CD4-positive, alpha-beta T cell (primary cell): ENCODE measurements around the gene LASP1NB.

ENCODE experiments used
- ATAC-seq: fragments of 200-7000 bp; cut with Tn5 transposase; one replicate; pipeline ENCODE4 v1.10.0; 2022; ENCODE audit warnings: mild to moderate bottlenecking; ENCODE audit not compliant: poor library complexity
- CTCF ChIA-PET: fragments of 350-600 bp; sonication (Branson Sonifier 250); formaldehyde crosslinking; loops from one replicate; lab custom pipeline; 2021; ENCODE audit warnings: antibody characterized with exemption, inconsistent platforms; lab: Charles Lee
- POLR2A ChIA-PET: fragments of 350-600 bp; sonication (Branson Sonifier 250); formaldehyde crosslinking; loops from one replicate; lab custom pipeline; 2021; ENCODE audit warnings: antibody characterized with exemption, inconsistent platforms; lab: Charles Lee
- DNase-seq, 14 experiments: peaks; one replicate each; pipeline ENCODE4 v3.0.0-alpha.2; 2013 to 2020; ENCODE audit warnings: mixed read lengths in 2 of 14
- H3K27ac ChIP-seq, 2 donors: one replicate each; pipeline versions ENCODE4 v1.5.1 to v1.7.0; 2013; ENCODE audit warnings: low read length in 2 of 2, low read depth in 1 of 2, mild to moderate bottlenecking in 1 of 2
- H3K27me3 ChIP-seq, 2 experiments: 1 replicate in 1 of 2; 2 replicates in 1 of 2; pipeline versions ENCODE4 v1.6.1 to v1.7.0; 2013; ENCODE audit warnings: low read length in 2 of 2, control low read depth in 1 of 2, mild to moderate bottlenecking in 1 of 2, moderate library complexity in 1 of 2; ENCODE audit not compliant: insufficient read depth in 2 of 2, control insufficient read depth in 1 of 2
- H3K36me3 ChIP-seq: one replicate; pipeline ENCODE4 v1.6.1; 2013; ENCODE audit warnings: low read length, control low read depth; ENCODE audit not compliant: insufficient read depth
- H3K4me1 ChIP-seq: one replicate; pipeline ENCODE4 v1.6.1; 2013; ENCODE audit warnings: low read length, control low read depth; ENCODE audit not compliant: insufficient read depth
- H3K4me3 ChIP-seq: one replicate; pipeline ENCODE4 v1.5.1; 2013; ENCODE audit warnings: mild to moderate bottlenecking, low read length, moderate library complexity
- H3K9me3 ChIP-seq, 2 experiments: 1 replicate in 1 of 2; 2 replicates in 1 of 2; pipeline versions ENCODE4 v1.6.1 to v1.7.0; 2013; ENCODE audit warnings: low read length in 2 of 2, mild to moderate bottlenecking in 2 of 2, control low read depth in 1 of 2, moderate library complexity in 1 of 2; ENCODE audit not compliant: control insufficient read depth in 1 of 2, insufficient read depth in 1 of 2
- H3K27ac Mint-ChIP-seq: one replicate; pipeline ENCODE4 v1.8.0; 2020; ENCODE audit warnings: mixed read lengths
- H3K27me3 Mint-ChIP-seq: one replicate; pipeline ENCODE4 v1.8.0; 2021; ENCODE audit warnings: mixed read lengths
- H3K36me3 Mint-ChIP-seq: one replicate; pipeline ENCODE4 v1.8.0; 2021; ENCODE audit warnings: low read depth, mixed read lengths
- H3K4me1 Mint-ChIP-seq: one replicate; pipeline ENCODE4 v1.8.0; 2021; ENCODE audit warnings: low read depth, mixed read lengths
- H3K4me3 Mint-ChIP-seq: one replicate; pipeline ENCODE4 v1.8.0; 2020; ENCODE audit warnings: mild to moderate bottlenecking, mixed read lengths
- H3K9me3 Mint-ChIP-seq: one replicate; pipeline ENCODE4 v1.8.0; 2020; ENCODE audit warnings: mixed read lengths
- intact Hi-C, 2 experiments: fragments of 100-400 bp; cut with DNase I in 1 of 2; cut with micrococcal nuclease in 1 of 2; formaldehyde crosslinking; loops; one replicate each; pipeline versions ENCODE4 v1.15.1 to v1.9.0; 2023 to 2025; cut with DNase I, micrococcal nuclease
- TF ChIP-seq, protein P1 (sequence below): fragments of 200-600 bp; IDR thresholded peaks from one replicate; pipeline ENCODE4 v1.8.0; 2022; ENCODE audit warnings: antibody characterized with exemption, mild to moderate bottlenecking

The LASP1NB gene

GRCh38 chr17:38912221-38912813 lies 13.1 kb upstream of the LASP1NB start:
- peaks cover 68% of the 10 kb centered on the region for H3K36me3 Mint-ChIP-seq
- H3K27ac Mint-ChIP-seq, result peak overlapping the region; percentile 36
- Histone ChIP-seq H3K27ac (no peak overlapping the region), H3K27me3 (no peaks in the 10 kb centered on the region), H3K4me1 (peaks cover 47% of the 10 kb centered on the region), H3K36me3 (peaks cover 93% of the 10 kb centered on the region), H3K9me3 (no peaks in the 10 kb centered on the region), H3K4me3 (no peak overlapping the region)
- peak in 2 of 14 experiments; percentile 8 to 21 for DNase-seq
- ATAC-seq, result no peak
- H3K4me1 Mint-ChIP-seq, result peaks cover 10% of the 10 kb centered on the region
- H3K27me3 Mint-ChIP-seq, result no peaks in the 10 kb centered on the region
- ChIA-PET CTCF (no interaction called here), POLR2A (no interaction called here)
- H3K4me3 Mint-ChIP-seq, result no peak overlapping the region
- no peaks in the 10 kb centered on the region for H3K9me3 Mint-ChIP-seq
- intact Hi-C loops, result loop anchor here in 1 of 2 experiments (5.0 kb wide), 1 partner anchor 40 kb away; the partner anchor contains the start of gene LASP1
- TF ChIP-seq, protein P1, sequence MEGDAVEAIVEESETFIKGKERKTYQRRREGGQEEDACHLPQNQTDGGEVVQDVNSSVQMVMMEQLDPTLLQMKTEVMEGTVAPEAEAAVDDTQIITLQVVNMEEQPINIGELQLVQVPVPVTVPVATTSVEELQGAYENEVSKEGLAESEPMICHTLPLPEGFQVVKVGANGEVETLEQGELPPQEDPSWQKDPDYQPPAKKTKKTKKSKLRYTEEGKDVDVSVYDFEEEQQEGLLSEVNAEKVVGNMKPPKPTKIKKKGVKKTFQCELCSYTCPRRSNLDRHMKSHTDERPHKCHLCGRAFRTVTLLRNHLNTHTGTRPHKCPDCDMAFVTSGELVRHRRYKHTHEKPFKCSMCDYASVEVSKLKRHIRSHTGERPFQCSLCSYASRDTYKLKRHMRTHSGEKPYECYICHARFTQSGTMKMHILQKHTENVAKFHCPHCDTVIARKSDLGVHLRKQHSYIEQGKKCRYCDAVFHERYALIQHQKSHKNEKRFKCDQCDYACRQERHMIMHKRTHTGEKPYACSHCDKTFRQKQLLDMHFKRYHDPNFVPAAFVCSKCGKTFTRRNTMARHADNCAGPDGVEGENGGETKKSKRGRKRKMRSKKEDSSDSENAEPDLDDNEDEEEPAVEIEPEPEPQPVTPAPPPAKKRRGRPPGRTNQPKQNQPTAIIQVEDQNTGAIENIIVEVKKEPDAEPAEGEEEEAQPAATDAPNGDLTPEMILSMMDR, result no peak

DNA sequence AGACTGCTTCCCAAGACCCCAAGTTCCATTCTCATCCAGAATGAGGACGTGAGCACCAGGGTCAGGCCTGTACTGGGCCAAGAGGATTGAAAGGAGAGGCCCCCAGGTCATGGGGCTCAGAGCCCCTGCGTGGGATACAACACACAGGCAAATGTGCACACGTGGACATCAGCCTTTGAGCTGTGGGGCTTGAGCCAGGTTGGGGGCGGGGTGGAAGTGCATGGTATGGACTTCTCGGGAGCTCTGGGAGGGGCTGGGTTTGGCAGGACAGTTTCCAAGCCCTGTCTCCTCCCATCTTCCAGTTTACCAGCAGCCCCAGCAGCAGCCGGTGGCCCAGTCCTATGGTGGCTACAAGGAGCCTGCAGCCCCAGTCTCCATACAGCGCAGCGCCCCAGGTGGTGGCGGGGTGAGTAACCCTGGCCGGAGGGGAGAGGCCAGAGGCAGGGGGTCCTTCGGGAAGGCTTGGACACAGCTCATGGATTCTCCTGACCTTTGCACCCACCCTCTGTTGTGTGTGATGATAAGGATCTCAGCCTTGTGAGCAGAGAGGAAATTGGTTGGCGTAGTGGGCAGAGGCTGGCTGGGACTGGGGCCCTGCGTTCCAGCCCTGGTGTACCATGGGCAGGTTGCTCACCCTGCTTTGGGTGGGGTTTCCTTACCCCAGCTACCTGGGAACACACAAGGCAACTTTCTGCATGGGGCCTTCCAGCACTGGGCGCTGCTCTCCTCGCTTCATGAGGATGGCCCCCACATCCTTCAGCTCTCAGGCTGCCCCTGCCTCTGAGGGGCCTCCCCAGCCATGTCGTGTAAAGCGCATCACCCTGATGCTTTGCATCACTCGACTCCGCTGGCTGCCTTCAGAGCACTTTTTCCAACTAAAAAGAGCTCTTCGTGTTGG lies 10.4 kb upstream of the LASP1NB start:
- Histone ChIP-seq H3K27me3 (no peaks in the 10 kb centered on the region), H3K27ac (no peak overlapping the region), H3K9me3 (no peaks in the 10 kb centered on the region), H3K4me3 (no peak overlapping the region), H3K36me3 (peaks cover 93% of the 10 kb centered on the region), H3K4me1 (peaks cover 33% of the 10 kb centered on the region)
- peak in 2 of 14 experiments; percentile 17 to 25 for DNase-seq
- H3K27me3 Mint-ChIP-seq, result no peaks in the 10 kb centered on the region
- ChIA-PET CTCF (interaction anchor here (1.6 kb wide), 1 partner anchor 10 kb away, joined by 3 read pairs; the partner anchor contains the start of gene LASP1NB), POLR2A (interaction anchor here (1.0 kb wide), 1 partner anchor 16 kb away, joined by 3 read pairs; no protein-coding TSS in a partner anchor)
- TF ChIP-seq, protein P1, result no peak
- no peak overlapping the region for H3K4me3 Mint-ChIP-seq
- H3K9me3 Mint-ChIP-seq, result no peaks in the 10 kb centered on the region
- H3K27ac Mint-ChIP-seq, result no peak overlapping the region
- H3K36me3 Mint-ChIP-seq, result peaks cover 81% of the 10 kb centered on the region
- ATAC-seq, result no peak
- intact Hi-C loops, result loop anchor here in 1 of 2 experiments (5.0 kb wide), 1 partner anchor 43 kb away; the partner anchor contains the start of gene LASP1
- H3K4me1 Mint-ChIP-seq, result peaks cover 6% of the 10 kb centered on the region

- H3K27ac Mint-ChIP-seq, result peak overlapping the region; percentile 42
- peaks cover 6% of the 10 kb centered on the region for H3K4me1 Mint-ChIP-seq
- H3K27ac ChIP-seq, result no peak overlapping the region
- H3K9me3 Mint-ChIP-seq, result no peaks in the 10 kb centered on the region
- peaks cover 93% of the 10 kb centered on the region for H3K36me3 ChIP-seq
- POLR2A ChIA-PET, result interaction anchor here (1.0 kb wide), 1 partner anchor 17 kb away, joined by 3 read pairs; no protein-coding TSS in a partner anchor
- H3K4me3 ChIP-seq, result no peak overlapping the region
- H3K27me3 ChIP-seq, result no peaks in the 10 kb centered on the region
- CTCF ChIA-PET, result no interaction called here
- ATAC-seq (no peak), DNase-seq (no peak)
- H3K4me3 Mint-ChIP-seq, result no peak overlapping the region
- peaks cover 33% of the 10 kb centered on the region for H3K4me1 ChIP-seq
- H3K27me3 Mint-ChIP-seq, result no peaks in the 10 kb centered on the region
- intact Hi-C loops, result no loop called here
- H3K36me3 Mint-ChIP-seq, result peaks cover 81% of the 10 kb centered on the region
- TF ChIP-seq, protein P1, result no peak
- no peaks in the 10 kb centered on the region for H3K9me3 ChIP-seq
Measured at GRCh38 chr17:38915639-38915995, 9.8 kb upstream of the LASP1NB start.
